ENCODE results near the gene WDR12. TPM values are rescaled to one million over a fixed set of nuclear protein-coding genes. Genes with fewer than 3 reads are reported as not detected.

WDR12 gene
- total RNA-seq, 1 donor from 2014 or later = 35.6 TPM

- no peak for TF ChIP-seq CTCF (IDR thresholded peaks at IDR 0.05)
Measured at GRCh38 chr2:202848813-202849212, 62.7 kb downstream of the WDR12 start.

GRCh38 chr2:202847693-202848524 is 63.6 kb downstream of the WDR12 start:
- ATAC-seq (no peak), DNase-seq (no peak)
- Histone ChIP-seq H3K27ac (no peak overlapping the region), H3K27me3 (no peaks in the 10 kb centered on the region), H3K36me3 (no peaks in the 10 kb centered on the region), H3K4me1 (no peaks in the 10 kb centered on the region), H3K9me3 (no peaks in the 10 kb centered on the region), H3K4me3 (no peak overlapping the region)
- intact Hi-C loops (cut with DNase I) = no loop called here
- TF ChIP-seq CTCF (IDR thresholded peaks at IDR 0.05) = no peak

More at GRCh38 chr2:202848813-202849212, 62.7 kb downstream of the WDR12 start:
- intact Hi-C loops (cut with DNase I) = no loop called here
- H3K36me3 ChIP-seq = no peaks in the 10 kb centered on the region
- ATAC-seq (peak; percentile 72), DNase-seq (peak; percentile 77)
- no peaks in the 10 kb centered on the region for H3K4me1 ChIP-seq
- no peak overlapping the region for H3K4me3 ChIP-seq
- H3K27me3 ChIP-seq = no peaks in the 10 kb centered on the region
- no peaks in the 10 kb centered on the region for H3K9me3 ChIP-seq
- H3K27ac ChIP-seq = no peak overlapping the region

- no peaks in the 10 kb centered on the region for H3K4me1 ChIP-seq
- no peaks in the 10 kb centered on the region for H3K27me3 ChIP-seq
- TF ChIP-seq CTCF (IDR thresholded peaks at IDR 0.05) = no peak
- H3K27ac ChIP-seq = no peak overlapping the region
- intact Hi-C loops (cut with DNase I) = no loop called here
- no peak overlapping the region for H3K4me3 ChIP-seq
- H3K36me3 ChIP-seq = no peaks in the 10 kb centered on the region
- H3K9me3 ChIP-seq = no peaks in the 10 kb centered on the region
- ATAC-seq (no peak), DNase-seq (no peak)
Measured at GRCh38 chr2:202844656-202845055, 66.8 kb downstream of the WDR12 start.

GRCh38 chr2:202842690-202843089 is 68.8 kb downstream of the WDR12 start:
- H3K27ac ChIP-seq = no peak overlapping the region
- no peaks in the 10 kb centered on the region for H3K27me3 ChIP-seq
- intact Hi-C loops (cut with DNase I) = no loop called here
- ATAC-seq (no peak), DNase-seq (no peak)
- no peak overlapping the region for H3K4me3 ChIP-seq
- no peaks in the 10 kb centered on the region for H3K36me3 ChIP-seq
- no peaks in the 10 kb centered on the region for H3K4me1 ChIP-seq
- H3K9me3 ChIP-seq = no peaks in the 10 kb centered on the region
- no peak for TF ChIP-seq CTCF (IDR thresholded peaks at IDR 0.05)

- no peak for DNase-seq
Measured at GRCh38 chr2:202841090-202841867, 70.2 kb downstream of the WDR12 start.

More at GRCh38 chr2:202841090-202841867, 70.2 kb downstream of the WDR12 start:
- no peak for ATAC-seq
- no peaks in the 10 kb centered on the region for H3K36me3 ChIP-seq
- no peak overlapping the region for H3K27ac ChIP-seq
- H3K4me3 ChIP-seq = no peak overlapping the region
- no peaks in the 10 kb centered on the region for H3K4me1 ChIP-seq
- intact Hi-C loops (cut with DNase I) = no loop called here
- TF ChIP-seq CTCF (IDR thresholded peaks at IDR 0.05) = no peak
- H3K27me3 ChIP-seq = no peaks in the 10 kb centered on the region
- no peaks in the 10 kb centered on the region for H3K9me3 ChIP-seq

All from upper lobe of right lung (tissue), 1 donor.